DMS 273 treated with DMSO at 0.1 percent for 48 hours (cell line): ENCODE measurements around the gene LTBR.

Experiments
- DNase-seq: peaks from one replicate; lab custom pipeline; 2025; lab: John Stamatoyannopoulos, UW

LTBR gene

GRCh38 chr12:6346942-6347341 lies 37.0 kb upstream of the LTBR start:
- DNase-seq: no peak

- no peak for DNase-seq
These were observed 36.3 kb upstream of the LTBR start for GRCh38 chr12:6347367-6348338.

- DNase-seq: no peak
These were observed 32.3 kb upstream of the LTBR start for GRCh38 chr12:6351622-6352021.

- no peak for DNase-seq
These were observed 31.5 kb upstream of the LTBR start for GRCh38 chr12:6352193-6353173.

GRCh38 chr12:6354495-6355393 lies 29.2 kb upstream of the LTBR start:
- DNase-seq: no peak

- no peak for DNase-seq
These were observed 28.2 kb upstream of the LTBR start for GRCh38 chr12:6355491-6356373.

- DNase-seq: no peak
These were observed 27.6 kb upstream of the LTBR start for GRCh38 chr12:6356374-6356820.

- DNase-seq: no peak
These were observed 25.1 kb upstream of the LTBR start for GRCh38 chr12:6358881-6359280.

GRCh38 chr12:6360080-6360571 lies 23.8 kb upstream of the LTBR start:
- DNase-seq: no peak

GRCh38 chr12:6360578-6361490 lies 23.1 kb upstream of the LTBR start:
- DNase-seq: no peak

- DNase-seq: no peak
These were observed 22.1 kb upstream of the LTBR start for GRCh38 chr12:6361834-6362233.

GRCh38 chr12:6362403-6362802 lies 21.6 kb upstream of the LTBR start:
- DNase-seq: no peak

GRCh38 chr12:6363010-6363329 lies 21.0 kb upstream of the LTBR start:
- DNase-seq: no peak

- no peak for DNase-seq
These were observed 20.5 kb upstream of the LTBR start for GRCh38 chr12:6363330-6364043.

- DNase-seq: no peak
These were observed 20.0 kb upstream of the LTBR start for GRCh38 chr12:6364044-6364374.

- DNase-seq: no peak
These were observed 16.6 kb upstream of the LTBR start for GRCh38 chr12:6367065-6367968.

GRCh38 chr12:6367969-6368892 lies 15.7 kb upstream of the LTBR start:
- DNase-seq: no peak
